IMR-90 (cell line): Measurements from ENCODE around the gene NUDT6.

Source experiments
- BHLHE40 ChIP-seq: fragments of 150-350 bp; IDR thresholded peaks from 2 replicates; pipeline ENCODE4 v1.6.1; 2016; ENCODE audit warnings: mild to moderate bottlenecking, low read depth, low read length
- CTCF ChIP-seq: conservative IDR thresholded peaks from 2 replicates; pipeline ENCODE4 v1.5.1; 2012; ENCODE audit warnings: mild to moderate bottlenecking, low read depth, low read length, improper control_type of control experiment
- FOS ChIP-seq: fragments of 150-350 bp; IDR thresholded peaks from 2 replicates; pipeline ENCODE4 v1.6.1; 2016; ENCODE audit warnings: low read depth, low read length
- MAFK ChIP-seq: IDR thresholded peaks from 2 replicates; pipeline ENCODE4 v1.6.1; 2012; ENCODE audit warnings: low read depth, low read length, improper control_type of control experiment
- MXI1 ChIP-seq: IDR thresholded peaks from 2 replicates; pipeline ENCODE4 v1.6.1; 2012; ENCODE audit warnings: low read depth, mild to moderate bottlenecking, low read length, moderate library complexity, borderline replicate concordance
- POLR2A ChIP-seq: IDR thresholded peaks from 2 replicates; pipeline ENCODE4 v1.6.1; 2012; ENCODE audit warnings: mild to moderate bottlenecking, low read depth, low read length
- RAD21 ChIP-seq: IDR thresholded peaks from 2 replicates; pipeline ENCODE4 v1.6.1; 2012; ENCODE audit warnings: low read length, improper control_type of control experiment
- RCOR1 ChIP-seq: IDR thresholded peaks from 2 replicates; pipeline ENCODE4 v1.6.1; 2012; ENCODE audit warnings: mild to moderate bottlenecking, low read length, improper control_type of control experiment; ENCODE audit not compliant: insufficient replicate concordance
- RFX5 ChIP-seq: IDR thresholded peaks from 2 replicates; pipeline ENCODE4 v1.8.0; 2012; ENCODE audit warnings: low read depth, mild to moderate bottlenecking, low read length, moderate library complexity
- USF2 ChIP-seq: fragments of 150-350 bp; IDR thresholded peaks from 2 replicates; pipeline ENCODE4 v1.6.1; 2017; ENCODE audit warnings: mild to moderate bottlenecking, antibody characterized with exemption, low read length, low read depth

- TF ChIP-seq RCOR1 (no peak), CTCF (no peak), POLR2A (no peak), BHLHE40 (no peak), MXI1 (no peak), RFX5 (no peak), MAFK (no peak), USF2 (no peak), RAD21 (no peak), FOS (no peak)
These were observed 1.1 kb downstream of the NUDT6 start for GRCh38 chr4:122921300-122921699.
